Occipital lobe (tissue), 2 donors: ENCODE data around the gene FMO4. TPM values are rescaled to one million over a fixed set of nuclear protein-coding genes. Genes with fewer than 3 reads are reported as not detected.
"Not testable (repeated sequence)": the region's sequence is repeated elsewhere in the genome, so short reads cannot be mapped to it uniquely, and the experiment has no call there.

Experiments used
- DNase-seq: peaks from one replicate; lab custom pipeline; 2025; lab: John Stamatoyannopoulos, UW
- total RNA-seq: library from RNA; depleted of rRNA; stranded (reverse); fragments of >200 nt; gene quantifications from one replicate; pipeline ENCODE4 v1.2.3, GENCODE V29; 2014

Gene FMO4
- total RNA-seq, 1 donor from 2014 or later = 1.9 TPM

DNA sequence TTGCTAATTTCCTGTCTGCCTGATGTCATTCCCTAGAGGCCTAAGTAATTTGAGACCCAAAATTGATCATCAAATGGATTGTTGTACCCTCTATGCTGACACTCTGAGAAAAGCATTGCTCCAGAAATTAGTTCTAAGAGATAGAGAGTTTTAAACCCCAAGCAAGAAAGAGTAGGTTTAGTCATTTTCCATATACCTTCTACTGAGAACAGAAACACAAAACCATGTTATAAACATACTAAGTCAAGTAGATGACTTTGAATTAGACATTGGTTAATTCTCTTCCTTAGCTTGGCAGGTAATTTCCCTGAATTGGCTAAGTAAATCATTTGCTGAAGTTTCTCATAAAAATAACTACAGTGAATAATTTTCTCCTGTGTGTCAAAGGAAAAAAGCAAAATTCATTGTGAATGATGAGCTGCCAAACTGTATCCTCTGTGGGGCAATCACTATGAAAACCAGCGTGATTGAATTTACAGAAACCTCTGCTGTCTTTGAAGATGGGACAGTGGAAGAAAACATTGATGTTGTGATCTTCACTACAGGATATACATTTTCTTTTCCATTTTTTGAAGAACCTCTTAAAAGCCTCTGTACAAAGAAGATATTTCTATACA is 20.1 kb downstream of the FMO4 start:
- DNase-seq = no peak

- DNase-seq = no peak
These were observed 22.0 kb downstream of the FMO4 start for GRCh38 chr1:171335964-171336363.

DNA sequence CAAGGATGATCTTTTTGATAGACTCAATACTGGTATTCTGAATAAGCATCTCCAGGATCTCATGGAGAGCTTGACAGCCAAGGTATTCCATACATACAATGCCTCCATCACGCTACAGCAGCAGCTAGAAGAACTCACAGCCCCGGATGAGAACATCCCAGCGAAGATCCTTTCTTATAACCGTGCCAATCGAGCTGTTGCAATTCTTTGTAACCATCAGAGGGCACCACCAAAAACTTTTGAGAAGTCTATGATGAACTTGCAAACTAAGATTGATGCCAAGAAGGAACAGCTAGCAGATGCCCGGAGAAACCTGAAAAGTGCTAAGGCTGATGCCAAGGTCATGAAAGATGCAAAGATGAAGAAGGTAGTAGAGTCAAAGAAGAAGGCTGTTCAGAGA is 25.4 kb downstream of the FMO4 start:
- DNase-seq = not testable (repeated sequence)

DNA sequence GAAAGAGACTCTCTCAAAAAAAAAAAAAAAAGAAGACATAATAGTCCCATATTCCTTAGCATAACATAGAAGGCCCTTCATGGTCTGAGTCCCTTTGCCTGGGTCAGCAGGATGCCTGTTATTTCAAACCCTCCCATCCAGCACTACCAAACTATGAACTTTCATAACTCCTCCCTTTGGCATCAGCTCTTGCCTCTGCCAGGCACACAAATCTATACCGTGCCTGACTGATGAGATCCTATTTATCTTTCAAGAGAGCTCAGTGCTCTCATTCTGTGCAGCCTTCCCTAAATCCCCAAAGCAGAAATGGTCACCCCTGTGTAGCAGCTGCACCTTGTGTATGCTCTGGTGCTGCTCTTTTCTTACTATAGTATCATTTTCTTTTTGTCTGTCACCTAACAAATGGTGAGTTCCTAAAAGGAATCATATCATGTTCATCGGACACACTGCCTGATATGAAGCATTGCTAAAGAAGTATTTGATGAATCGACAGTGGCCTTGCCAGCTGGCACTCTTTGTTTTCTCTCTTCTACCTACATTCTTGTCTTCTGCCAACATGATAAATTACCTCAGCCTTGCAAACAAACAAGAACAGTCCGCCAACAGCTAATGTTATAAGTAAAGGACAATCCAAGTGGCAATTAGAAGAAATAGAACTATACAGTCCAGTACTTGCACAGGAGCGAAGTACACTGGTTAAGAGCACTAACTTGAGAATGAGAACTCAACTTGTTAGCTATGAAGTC is 29.9 kb downstream of the FMO4 start:
- no peak for DNase-seq

DNA sequence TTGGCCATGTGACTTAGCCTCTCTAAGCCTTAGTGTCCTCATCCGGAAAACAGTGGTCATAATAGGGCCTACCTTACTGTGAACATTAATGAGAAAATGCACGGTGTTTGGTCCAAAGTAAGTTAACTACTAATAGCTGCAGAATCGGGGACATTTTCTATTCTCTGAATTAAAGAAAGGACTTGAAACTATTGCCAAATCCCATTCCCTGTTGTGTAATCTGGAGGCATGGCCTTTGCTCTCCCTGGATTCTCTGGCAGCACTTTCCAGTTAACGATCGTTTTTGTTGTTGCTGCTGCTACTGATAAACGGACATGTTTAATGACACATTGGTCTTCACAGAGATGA is 30.5 kb downstream of the FMO4 start:
- DNase-seq = no peak

- no peak for DNase-seq
These were observed 31.6 kb downstream of the FMO4 start for GRCh38 chr1:171345536-171345935.

DNA sequence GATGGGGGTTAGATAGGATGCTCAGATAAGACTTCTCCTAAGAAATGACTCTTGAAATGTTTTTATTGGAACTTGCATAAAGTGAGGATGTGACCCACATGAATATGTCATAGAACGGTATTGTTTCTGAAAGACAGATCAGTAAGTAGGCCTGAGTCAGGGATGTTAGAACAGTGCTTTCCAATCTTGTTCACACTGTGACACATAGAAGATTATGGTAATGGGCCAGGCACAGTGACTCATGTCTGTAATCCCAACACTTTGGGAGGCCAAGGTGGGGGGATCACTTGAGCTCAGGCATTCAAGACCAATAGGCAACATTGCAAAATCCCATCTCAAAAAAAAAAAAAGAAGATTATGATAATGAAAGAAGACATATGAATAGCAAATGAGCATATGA is 32.9 kb downstream of the FMO4 start:
- DNase-seq = no peak

- no peak for DNase-seq
These were observed 36.6 kb downstream of the FMO4 start for GRCh38 chr1:171350594-171350993.

DNA sequence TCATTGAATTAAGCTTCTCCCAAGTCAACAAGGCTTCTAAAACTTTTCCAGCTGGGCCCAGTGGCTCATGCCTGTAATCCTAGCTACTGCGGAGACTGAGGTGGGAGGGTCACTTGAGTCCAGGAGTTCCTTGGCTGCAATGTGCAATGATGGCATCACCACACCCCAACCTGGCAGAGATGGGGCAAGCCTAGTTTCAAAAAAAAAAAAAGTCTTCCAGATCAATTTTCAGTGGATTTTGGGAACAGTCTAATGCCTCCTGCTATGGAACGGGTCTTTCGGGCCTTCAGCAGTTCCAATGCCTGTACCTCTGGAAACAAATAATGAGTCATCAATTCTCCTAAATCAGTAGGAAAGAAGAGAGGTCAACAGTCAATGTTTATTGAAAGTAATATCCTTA is 38.0 kb downstream of the FMO4 start:
- no peak for DNase-seq

DNA sequence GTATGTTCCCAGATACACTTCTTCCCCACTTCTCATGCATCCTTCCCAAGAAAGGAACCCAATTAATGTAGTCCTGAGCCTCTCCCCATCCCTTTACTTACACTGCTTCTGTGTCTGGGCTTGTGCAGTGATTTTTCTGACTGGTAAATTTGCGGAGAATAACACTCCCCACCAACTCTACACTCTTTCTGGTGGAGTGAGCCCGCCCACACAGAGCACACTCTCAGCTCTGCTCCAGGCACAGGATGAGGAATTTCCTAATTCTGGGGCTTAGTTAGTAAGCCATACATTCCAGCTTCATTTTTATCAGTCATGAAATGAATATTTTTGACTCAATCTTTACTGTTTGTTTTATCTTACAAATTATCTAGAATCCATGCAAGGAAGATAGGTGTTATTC is 38.6 kb downstream of the FMO4 start:
- no peak for DNase-seq

DNA sequence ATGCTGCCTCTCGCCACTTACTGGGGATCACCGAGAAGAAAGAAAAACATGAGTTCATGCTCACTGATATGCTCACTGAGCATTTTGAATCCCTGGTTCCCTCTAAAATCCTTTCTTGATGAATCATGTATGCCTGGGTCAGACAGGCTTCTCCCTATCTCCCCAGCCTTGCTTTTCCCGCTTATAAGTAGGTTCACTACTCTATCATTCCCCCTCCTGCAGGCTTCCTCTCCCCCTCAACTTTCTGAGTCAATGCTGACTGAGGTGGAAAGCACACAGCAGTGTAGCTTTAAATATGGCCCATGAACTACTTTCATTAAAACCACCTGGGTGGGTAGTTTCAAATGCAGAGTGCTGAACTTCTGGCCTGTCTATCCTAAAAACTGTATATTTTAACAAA is 41.7 kb downstream of the FMO4 start:
- DNase-seq = no peak

DNA sequence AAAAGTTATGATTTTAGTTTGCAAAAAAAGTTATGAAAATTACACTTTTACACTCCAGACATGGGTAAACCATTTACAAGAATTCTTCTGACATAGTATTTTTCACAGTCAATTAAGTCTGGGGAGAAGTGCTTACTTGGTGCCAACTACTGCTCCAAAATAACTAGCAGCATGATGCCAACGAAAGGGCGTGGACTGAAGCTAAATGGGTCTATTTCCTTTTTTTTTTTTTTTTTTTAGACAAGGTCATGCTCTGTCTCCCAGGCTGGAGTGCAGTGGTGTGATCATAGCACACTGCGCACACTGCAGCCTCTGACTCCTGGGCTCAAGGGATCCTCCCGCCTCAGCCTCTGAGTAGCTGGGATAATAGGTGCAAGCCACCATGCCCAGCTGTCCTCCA is 43.2 kb downstream of the FMO4 start:
- no peak for DNase-seq

GRCh38 chr1:171359355-171359648 is 45.3 kb downstream of the FMO4 start:
- not testable (repeated sequence) for DNase-seq

DNA sequence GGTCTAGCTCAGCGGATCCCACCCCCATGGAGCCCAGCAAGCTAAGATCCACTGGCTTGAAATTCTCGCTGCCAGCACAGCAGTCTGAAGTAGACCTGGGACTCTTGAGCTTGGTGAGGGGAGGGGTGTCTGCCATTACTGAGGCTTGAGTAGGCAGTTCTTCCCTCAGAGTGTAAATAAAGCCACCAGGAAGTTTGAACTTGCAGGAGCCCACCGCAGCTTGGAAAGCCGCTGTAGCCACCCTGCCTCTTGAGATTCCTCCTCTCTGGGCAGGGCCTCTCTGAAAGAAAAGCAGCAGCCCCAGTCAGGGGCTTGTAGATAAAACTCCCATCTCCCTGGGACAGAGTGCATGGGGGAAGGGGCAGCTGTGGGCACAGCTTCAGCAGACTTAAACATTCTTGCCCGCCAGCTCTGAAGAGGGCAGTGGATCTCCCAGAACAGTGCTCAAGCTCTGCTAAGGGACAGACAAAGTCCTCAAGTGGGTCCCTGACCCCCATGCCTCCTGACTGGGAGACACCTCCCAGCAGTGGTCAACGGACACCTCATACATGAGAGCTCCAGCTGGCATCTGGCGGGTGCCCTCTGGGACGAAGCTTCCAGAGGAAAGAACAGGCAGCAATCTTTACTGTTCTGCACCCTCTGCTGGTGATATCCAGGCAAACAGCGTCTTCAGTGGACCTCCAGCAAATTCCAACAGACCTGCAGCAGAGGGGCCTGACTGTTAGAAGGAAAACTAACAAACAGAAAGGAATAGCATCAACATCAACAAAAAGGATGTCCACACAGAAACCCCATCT is 45.9 kb downstream of the FMO4 start:
- DNase-seq = not testable (repeated sequence)

DNA sequence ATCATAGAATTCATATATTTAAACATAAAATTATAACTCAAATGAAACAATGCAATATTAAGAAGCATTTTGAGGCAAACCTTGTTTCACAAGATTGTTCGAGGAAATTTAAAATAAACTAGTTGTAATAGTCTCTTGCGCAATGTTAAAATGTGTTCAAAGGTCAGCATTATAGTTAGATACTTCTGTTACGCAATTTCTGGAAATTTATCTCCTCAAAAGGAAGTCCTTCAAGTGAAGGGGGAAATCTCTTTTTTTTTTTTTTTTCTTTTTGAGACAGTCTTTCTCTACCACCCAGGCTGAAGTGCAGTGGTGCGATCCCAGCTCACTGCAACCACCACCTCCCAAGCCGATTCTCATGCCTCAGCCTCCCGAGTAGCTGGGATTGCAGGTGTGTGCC is 52.1 kb downstream of the FMO4 start:
- no peak for DNase-seq

- no peak for DNase-seq
These were observed 52.8 kb downstream of the FMO4 start for GRCh38 chr1:171366816-171367215.

- no peak for DNase-seq
These were observed 53.5 kb downstream of the FMO4 start for GRCh38 chr1:171367436-171367835.

GRCh38 chr1:171372418-171373084 is 58.6 kb downstream of the FMO4 start:
- no peak for DNase-seq

- DNase-seq = not testable (repeated sequence)
These were observed 59.6 kb downstream of the FMO4 start for GRCh38 chr1:171373357-171374122.

DNA sequence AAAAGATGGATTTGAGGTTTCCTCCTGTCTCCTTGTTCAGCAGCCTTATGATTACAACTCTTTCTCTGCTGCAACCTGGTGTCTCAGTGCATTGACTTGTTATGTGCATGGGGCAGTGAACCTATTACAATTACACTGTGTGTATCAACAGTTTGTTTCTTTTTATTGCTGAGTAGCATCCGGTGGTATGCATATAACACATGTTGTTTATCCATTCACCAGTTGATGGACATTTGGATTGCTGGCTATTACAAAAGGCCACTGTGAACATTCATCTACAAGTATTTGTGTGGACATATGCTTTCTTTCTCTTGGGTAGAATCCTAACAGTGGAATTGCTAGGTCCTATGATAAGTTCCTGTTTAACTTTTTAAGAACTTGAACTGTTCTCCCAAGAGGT is 65.9 kb downstream of the FMO4 start:
- no peak for DNase-seq

DNA sequence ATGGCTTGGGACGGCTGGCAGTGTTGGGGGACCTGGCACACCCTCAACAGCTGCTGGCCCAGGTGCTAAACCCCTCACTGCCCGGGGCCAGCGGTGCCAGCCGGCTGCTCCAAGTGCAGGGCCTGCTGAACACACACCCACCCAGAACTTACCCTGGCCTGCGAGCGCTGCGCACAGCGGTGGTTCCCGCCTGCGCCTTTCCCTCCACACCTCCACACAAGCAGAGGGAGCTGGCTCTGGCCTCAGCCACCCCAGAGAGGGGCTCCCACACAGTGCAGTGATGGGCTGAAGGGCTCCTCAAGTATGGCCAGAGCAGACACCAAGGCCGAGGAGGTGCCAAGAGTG is 67.9 kb downstream of the FMO4 start:
- DNase-seq = no peak

DNA sequence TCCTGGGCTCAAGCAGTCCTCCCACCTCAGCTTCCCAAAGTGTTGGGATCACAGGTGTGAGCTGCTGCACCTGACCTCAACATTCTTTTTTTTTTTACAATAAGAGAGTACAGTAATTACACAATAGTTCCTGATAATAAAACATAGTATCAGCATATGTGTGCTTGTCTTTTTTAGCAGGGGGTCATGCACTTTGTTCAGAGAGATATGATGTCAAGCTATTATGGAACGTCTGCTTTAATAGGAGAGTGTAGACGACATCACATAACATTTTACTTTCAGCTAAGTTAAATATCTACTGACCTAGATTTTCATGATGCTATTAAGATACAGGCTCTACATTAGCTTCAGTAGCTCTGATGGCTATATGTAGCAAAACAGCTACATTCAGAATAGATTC is 70.5 kb downstream of the FMO4 start:
- no peak for DNase-seq
